HepG2 (cell line): Measurements from ENCODE around the gene SLC50A1. TPM values are rescaled to one million over a fixed set of nuclear protein-coding genes. Genes with fewer than 3 reads are reported as not detected.

Source experiments
- CREB1 ChIP-seq, 2 experiments: fragments of 450-650 bp in 1 of 2; IDR thresholded peaks; 2 replicates each; pipeline ENCODE4 v1.6.1; 2016 to 2017; ENCODE audit warnings: control low read depth in 1 of 2, mild to moderate bottlenecking in 1 of 2, missing compliant biosample characterization in 1 of 2, missing genetic modification characterization in 1 of 2
- DNMT1 ChIP-seq: sonication (generic); formaldehyde crosslinking; IDR thresholded peaks from 2 replicates; pipeline ENCODE4 v1.5.1; 2020; ENCODE audit warnings: mild to moderate bottlenecking, missing genetic modification reagents
- ELF3 ChIP-seq: IDR thresholded peaks from 2 replicates; pipeline ENCODE4 v1.6.1; 2016; ENCODE audit warnings: missing genetic modification reagents, missing compliant biosample characterization
- ERF ChIP-seq: IDR thresholded peaks from 2 replicates; pipeline ENCODE4 v1.6.1; 2018; ENCODE audit warnings: missing biosample characterization, missing genetic modification reagents
- IRF2 ChIP-seq: IDR thresholded peaks from 2 replicates; pipeline ENCODE4 v1.6.1; 2018; ENCODE audit warnings: missing genetic modification reagents, missing compliant biosample characterization
- KAT8 ChIP-seq: IDR thresholded peaks from 2 replicates; pipeline ENCODE4 v1.6.1; 2016; ENCODE audit warnings: missing genetic modification reagents, missing compliant biosample characterization
- MATR3 ChIP-seq: sonication (generic); formaldehyde crosslinking; IDR thresholded peaks from 2 replicates; pipeline ENCODE4 v1.4.0; 2020; ENCODE audit warnings: missing genetic modification reagents
- MBNL3 ChIP-seq: fragments of 250-450 bp; sonication (Bioruptor Pico); conservative IDR thresholded peaks from 2 replicates; pipeline ENCODE4 v1.8.0; 2022; ENCODE audit warnings: mild to moderate bottlenecking, inconsistent platforms
- NFRKB ChIP-seq: fragments of 450-650 bp; IDR thresholded peaks from 2 replicates; pipeline ENCODE4 v1.6.1; 2017
- SIN3A ChIP-seq: IDR thresholded peaks from 2 replicates; pipeline ENCODE4 v1.6.1; 2011; ENCODE audit warnings: low read depth, mild to moderate bottlenecking, control low read depth, low read length, borderline replicate concordance
- SP2 ChIP-seq: sonication (generic); formaldehyde crosslinking; IDR thresholded peaks from 2 replicates; pipeline ENCODE4 v1.5.1; 2020; ENCODE audit warnings: mild to moderate bottlenecking, missing genetic modification reagents
- ZBTB8A ChIP-seq: sonication (generic); formaldehyde crosslinking; IDR thresholded peaks from 2 replicates; pipeline ENCODE4 v1.4.0; 2020; ENCODE audit warnings: mild to moderate bottlenecking, low read depth, missing genetic modification reagents, borderline replicate concordance
- ZFP1 ChIP-seq: IDR thresholded peaks from 2 replicates; pipeline ENCODE4 v1.6.1; 2016
- ZFYVE20 ChIP-seq: sonication (generic); formaldehyde crosslinking; IDR thresholded peaks from 2 replicates; pipeline ENCODE4 v1.8.0; 2023; ENCODE audit warnings: low read depth, mild to moderate bottlenecking, moderate library complexity, missing genetic modification reagents, borderline replicate concordance
- ZKSCAN1 ChIP-seq: fragments of 150-350 bp; IDR thresholded peaks from 2 replicates; pipeline ENCODE4 v1.6.1; 2014; ENCODE audit warnings: low read length
- ZNF124 ChIP-seq: sonication (generic); formaldehyde crosslinking; IDR thresholded peaks from 2 replicates; pipeline ENCODE4 v1.4.0; 2020; ENCODE audit warnings: missing genetic modification reagents
- ZNF264 ChIP-seq: sonication (generic); formaldehyde crosslinking; IDR thresholded peaks from 2 replicates; pipeline ENCODE4 v1.4.0; 2020; ENCODE audit warnings: missing genetic modification reagents
- ZNF331 ChIP-seq: sonication (generic); formaldehyde crosslinking; IDR thresholded peaks from 2 replicates; pipeline ENCODE4 v1.4.0; 2020; ENCODE audit warnings: missing genetic modification reagents
- ZNF562 ChIP-seq: sonication (generic); formaldehyde crosslinking; IDR thresholded peaks from 2 replicates; pipeline ENCODE4 v1.8.0; 2022; ENCODE audit warnings: missing genetic modification reagents, borderline replicate concordance
- ZNF572 ChIP-seq: sonication (generic); formaldehyde crosslinking; IDR thresholded peaks from 2 replicates; pipeline ENCODE4 v1.5.1; 2020; ENCODE audit warnings: mild to moderate bottlenecking, missing genetic modification reagents
- ZNF607 ChIP-seq: sonication (generic); formaldehyde crosslinking; IDR thresholded peaks from 2 replicates; pipeline ENCODE4 v1.5.1; 2020; ENCODE audit warnings: missing genetic modification reagents, mild to moderate bottlenecking, borderline replicate concordance
- ZNF709 ChIP-seq: sonication (generic); formaldehyde crosslinking; IDR thresholded peaks from 2 replicates; pipeline ENCODE4 v1.5.0; 2020; ENCODE audit warnings: mild to moderate bottlenecking, missing genetic modification reagents
- ZNF792 ChIP-seq: IDR thresholded peaks from 2 replicates; pipeline ENCODE4 v1.6.1; 2016
- polyA plus RNA-seq, 8 experiments: library from polyadenylated mRNA; depleted of rRNA in 3 of 8; stranded (reverse) in 7 of 8; unstranded in 1 of 8; fragments of >200 nt; fragmentation: Illumina TruSeq in 4 of 8; extraction: Trizol in 4 of 8; gene quantifications; 2 replicates each; pipeline versions ENCODE4 v1.2.1 to v1.2.3, GENCODE V29; 2011 to 2016; ENCODE audit warnings: low read depth in 4 of 8, missing spikeins in 1 of 8, mixed read lengths in 1 of 8; ENCODE audit not compliant: insufficient read depth in 1 of 8
- total RNA-seq, 5 experiments: library from RNA; depleted of rRNA; stranded (reverse); fragments of >200 nt; fragmentation: Illumina TruSeq; extraction: Trizol; gene quantifications; 2 replicates each; pipeline ENCODE4 v1.2.3, GENCODE V29; 2016; ENCODE audit warnings: low read depth in 1 of 5
- TF ChIP-seq, protein P1 (sequence below): sonication (generic); formaldehyde crosslinking; IDR thresholded peaks from 2 replicates; pipeline ENCODE4 v1.5.0; 2020; ENCODE audit warnings: mild to moderate bottlenecking, missing genetic modification reagents, moderate library complexity
- TF ChIP-seq, protein P2 (sequence below): sonication (generic); formaldehyde crosslinking; IDR thresholded peaks from 2 replicates; pipeline ENCODE4 v1.4.0; 2020; ENCODE audit warnings: missing genetic modification reagents
- TF ChIP-seq, protein P3 (sequence below), 2 experiments: sonication (generic) in 1 of 2; formaldehyde crosslinking in 1 of 2; IDR thresholded peaks; 2 replicates each; pipeline versions ENCODE4 v1.4.0 to v1.6.1; 2018 to 2020; ENCODE audit warnings: missing genetic modification reagents in 2 of 2, borderline replicate concordance in 1 of 2, low read depth in 1 of 2, mild to moderate bottlenecking in 1 of 2, missing biosample characterization in 1 of 2

SLC50A1 gene
- total and polyA plus RNA-seq, 2 of the 13 experiments (the other 11 are each of a cell fraction or from before 2014, with no cell fraction given): 22.5 to 46.8 TPM

DNA sequence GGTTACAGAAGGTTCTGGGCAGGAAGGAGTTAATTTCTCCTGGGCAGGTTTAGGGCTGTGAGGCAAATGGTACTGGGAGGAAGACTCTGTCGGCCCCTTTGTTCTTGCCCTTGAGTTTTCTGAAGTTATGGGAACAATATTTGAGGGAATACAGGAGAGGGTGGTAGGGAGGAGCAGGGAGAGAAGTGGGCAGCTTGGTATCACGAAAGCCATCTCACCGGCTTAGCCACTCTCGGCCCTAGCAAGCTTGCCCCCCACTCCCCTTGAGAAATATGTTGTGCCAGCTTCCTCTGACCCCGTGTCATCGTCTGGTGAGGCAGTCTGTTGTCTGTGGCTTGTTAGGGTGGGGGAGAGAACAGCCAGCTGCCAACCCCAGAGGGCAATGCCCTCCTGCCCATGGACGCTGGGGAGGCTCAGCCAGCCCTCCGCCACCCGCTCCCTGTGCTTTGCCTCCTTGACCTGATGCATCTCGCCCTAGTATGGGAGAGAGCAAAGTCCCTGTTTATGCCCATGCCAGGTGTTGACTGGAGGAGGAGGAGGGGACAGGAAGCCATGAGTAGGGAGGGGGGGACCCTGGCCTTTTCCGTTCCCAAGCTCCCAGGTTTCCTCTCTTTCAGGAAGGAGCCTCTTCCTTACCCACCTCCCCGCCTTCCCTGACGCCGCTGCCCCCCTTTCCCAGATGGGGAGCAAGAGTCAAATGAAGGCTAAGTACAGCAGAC, 6.7 kb upstream of the SLC50A1 start (continued):
- TF ChIP-seq ZFYVE20 (CRISPR knock-in tag) (no peak), ZNF792 (peak; percentile 59; the same call in 1 of the 2 replicates), CREB1 (IDR thresholded peaks at IDR 0.05) (no peak), CREB1 (CRISPR knock-in tag; IDR thresholded peaks at IDR 0.05) (no peak), KAT8 (CRISPR knock-in tag) (peak; percentile 68; the same call in 1 of the 2 replicates), MATR3 (CRISPR knock-in tag) (no peak), SIN3A (peak; percentile 80; the same call in 1 of the 2 replicates), MBNL3 (no peak), ELF3 (CRISPR knock-in tag) (0 out of 2 replicates have a peak, but pooled peaks have one; percentile 29), ZNF264 (0 out of 2 replicates have a peak, but pooled peaks have one; percentile 20), ZNF572 (CRISPR knock-in tag) (no peak), NFRKB (no peak), DNMT1 (CRISPR knock-in tag) (no peak), ZFP1 (CRISPR knock-in tag) (no peak), IRF2 (CRISPR knock-in tag) (peak; percentile 20; the same call in 1 of the 2 replicates), ERF (CRISPR knock-in tag) (peak; percentile 70; the same call in 1 of the 2 replicates), ZNF331 (CRISPR knock-in tag) (peak; percentile 48; the same call in 1 of the 2 replicates), ZNF562 (CRISPR knock-in tag) (no peak), ZNF124 (CRISPR knock-in tag) (no peak), ZNF607 (CRISPR knock-in tag) (peak; percentile 60; the same call in 1 of the 2 replicates), ZNF709 (CRISPR knock-in tag) (0 out of 2 replicates have a peak, but pooled peaks have one; percentile 64), ZKSCAN1 (no peak), ZBTB8A (CRISPR knock-in tag) (peak; percentile 67; the same call in 1 of the 2 replicates), SP2 (CRISPR knock-in tag) (0 out of 2 replicates have a peak, but pooled peaks have one; percentile 17)
- TF ChIP-seq, protein P1, sequence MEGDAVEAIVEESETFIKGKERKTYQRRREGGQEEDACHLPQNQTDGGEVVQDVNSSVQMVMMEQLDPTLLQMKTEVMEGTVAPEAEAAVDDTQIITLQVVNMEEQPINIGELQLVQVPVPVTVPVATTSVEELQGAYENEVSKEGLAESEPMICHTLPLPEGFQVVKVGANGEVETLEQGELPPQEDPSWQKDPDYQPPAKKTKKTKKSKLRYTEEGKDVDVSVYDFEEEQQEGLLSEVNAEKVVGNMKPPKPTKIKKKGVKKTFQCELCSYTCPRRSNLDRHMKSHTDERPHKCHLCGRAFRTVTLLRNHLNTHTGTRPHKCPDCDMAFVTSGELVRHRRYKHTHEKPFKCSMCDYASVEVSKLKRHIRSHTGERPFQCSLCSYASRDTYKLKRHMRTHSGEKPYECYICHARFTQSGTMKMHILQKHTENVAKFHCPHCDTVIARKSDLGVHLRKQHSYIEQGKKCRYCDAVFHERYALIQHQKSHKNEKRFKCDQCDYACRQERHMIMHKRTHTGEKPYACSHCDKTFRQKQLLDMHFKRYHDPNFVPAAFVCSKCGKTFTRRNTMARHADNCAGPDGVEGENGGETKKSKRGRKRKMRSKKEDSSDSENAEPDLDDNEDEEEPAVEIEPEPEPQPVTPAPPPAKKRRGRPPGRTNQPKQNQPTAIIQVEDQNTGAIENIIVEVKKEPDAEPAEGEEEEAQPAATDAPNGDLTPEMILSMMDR (CRISPR knock-in tag): 0 out of 2 replicates have a peak, but pooled peaks have one; percentile 17
- TF ChIP-seq, protein P2, sequence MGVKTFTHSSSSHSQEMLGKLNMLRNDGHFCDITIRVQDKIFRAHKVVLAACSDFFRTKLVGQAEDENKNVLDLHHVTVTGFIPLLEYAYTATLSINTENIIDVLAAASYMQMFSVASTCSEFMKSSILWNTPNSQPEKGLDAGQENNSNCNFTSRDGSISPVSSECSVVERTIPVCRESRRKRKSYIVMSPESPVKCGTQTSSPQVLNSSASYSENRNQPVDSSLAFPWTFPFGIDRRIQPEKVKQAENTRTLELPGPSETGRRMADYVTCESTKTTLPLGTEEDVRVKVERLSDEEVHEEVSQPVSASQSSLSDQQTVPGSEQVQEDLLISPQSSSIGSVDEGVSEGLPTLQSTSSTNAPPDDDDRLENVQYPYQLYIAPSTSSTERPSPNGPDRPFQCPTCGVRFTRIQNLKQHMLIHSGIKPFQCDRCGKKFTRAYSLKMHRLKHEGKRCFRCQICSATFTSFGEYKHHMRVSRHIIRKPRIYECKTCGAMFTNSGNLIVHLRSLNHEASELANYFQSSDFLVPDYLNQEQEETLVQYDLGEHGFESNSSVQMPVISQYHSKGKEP (CRISPR knock-in tag): no peak
- TF ChIP-seq, protein P3, sequence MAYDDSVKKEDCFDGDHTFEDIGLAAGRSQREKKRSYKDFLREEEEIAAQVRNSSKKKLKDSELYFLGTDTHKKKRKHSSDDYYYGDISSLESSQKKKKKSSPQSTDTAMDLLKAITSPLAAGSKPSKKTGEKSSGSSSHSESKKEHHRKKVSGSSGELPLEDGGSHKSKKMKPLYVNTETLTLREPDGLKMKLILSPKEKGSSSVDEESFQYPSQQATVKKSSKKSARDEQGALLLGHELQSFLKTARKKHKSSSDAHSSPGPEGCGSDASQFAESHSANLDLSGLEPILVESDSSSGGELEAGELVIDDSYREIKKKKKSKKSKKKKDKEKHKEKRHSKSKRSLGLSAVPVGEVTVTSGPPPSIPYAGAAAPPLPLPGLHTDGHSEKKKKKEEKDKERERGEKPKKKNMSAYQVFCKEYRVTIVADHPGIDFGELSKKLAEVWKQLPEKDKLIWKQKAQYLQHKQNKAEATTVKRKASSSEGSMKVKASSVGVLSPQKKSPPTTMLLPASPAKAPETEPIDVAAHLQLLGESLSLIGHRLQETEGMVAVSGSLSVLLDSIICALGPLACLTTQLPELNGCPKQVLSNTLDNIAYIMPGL (CRISPR knock-in tag; IDR thresholded peaks at IDR 0.05; ENCODE audit: borderline replicate concordance in 1 of 2, low read depth in 1 of 2): peak; percentile 69 to 80; a peak in 3 of 4 replicates
